Spleen (tissue), 7 donors: ENCODE results near the gene BACE2.

Experiments
- POLR2AphosphoS5 ChIP-seq, 3 donors: sonication (generic); formaldehyde crosslinking; IDR thresholded peaks; one replicate each; pipeline ENCODE4 v1.5.1; 2017; ENCODE audit warnings: antibody characterized with exemption in 3 of 3
- TF ChIP-seq, protein P1 (sequence below), 11 experiments: fragments of 200-600 bp in 7 of 11; fragments of 450-650 bp in 4 of 11; sonication (generic) in 4 of 11; IDR thresholded peaks in 8 of 11; conservative IDR thresholded peaks in 3 of 11; 1 replicate in 7 of 11; 2 replicates in 4 of 11; pipeline versions ENCODE4 v1.4.0 to v1.8.0; 2016 to 2021; ENCODE audit warnings: antibody characterized with exemption in 11 of 11, inconsistent platforms in 4 of 11, mild to moderate bottlenecking in 1 of 11
- donor health status: DM: no; HTN: no; CAD: no; lungs with moderate emphysema.
- donor health status: DM: no; HTN: no; CAD: no.
- donor health status: DM: no; HTN: no; CAD: no.

DNA sequence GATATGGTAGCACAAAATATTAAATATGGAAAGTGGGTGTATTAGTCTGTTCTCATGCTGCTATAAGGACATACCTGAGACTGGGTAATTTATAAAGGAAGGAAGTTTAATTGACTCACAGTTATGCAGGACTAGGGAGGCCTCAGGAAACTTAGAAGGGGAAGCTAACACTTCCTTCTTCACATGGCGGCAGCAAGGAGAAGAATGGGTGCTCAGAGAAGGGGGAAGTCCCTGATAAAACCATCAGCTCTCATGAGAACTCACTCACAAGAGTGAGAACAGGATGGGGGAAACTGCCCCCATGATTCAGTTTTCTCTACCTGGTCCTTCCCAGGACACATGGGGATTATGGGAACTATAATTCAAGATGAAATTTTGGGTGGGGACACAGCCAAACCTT is 15.8 kb upstream of the BACE2 start:
- TF ChIP-seq, protein P1, sequence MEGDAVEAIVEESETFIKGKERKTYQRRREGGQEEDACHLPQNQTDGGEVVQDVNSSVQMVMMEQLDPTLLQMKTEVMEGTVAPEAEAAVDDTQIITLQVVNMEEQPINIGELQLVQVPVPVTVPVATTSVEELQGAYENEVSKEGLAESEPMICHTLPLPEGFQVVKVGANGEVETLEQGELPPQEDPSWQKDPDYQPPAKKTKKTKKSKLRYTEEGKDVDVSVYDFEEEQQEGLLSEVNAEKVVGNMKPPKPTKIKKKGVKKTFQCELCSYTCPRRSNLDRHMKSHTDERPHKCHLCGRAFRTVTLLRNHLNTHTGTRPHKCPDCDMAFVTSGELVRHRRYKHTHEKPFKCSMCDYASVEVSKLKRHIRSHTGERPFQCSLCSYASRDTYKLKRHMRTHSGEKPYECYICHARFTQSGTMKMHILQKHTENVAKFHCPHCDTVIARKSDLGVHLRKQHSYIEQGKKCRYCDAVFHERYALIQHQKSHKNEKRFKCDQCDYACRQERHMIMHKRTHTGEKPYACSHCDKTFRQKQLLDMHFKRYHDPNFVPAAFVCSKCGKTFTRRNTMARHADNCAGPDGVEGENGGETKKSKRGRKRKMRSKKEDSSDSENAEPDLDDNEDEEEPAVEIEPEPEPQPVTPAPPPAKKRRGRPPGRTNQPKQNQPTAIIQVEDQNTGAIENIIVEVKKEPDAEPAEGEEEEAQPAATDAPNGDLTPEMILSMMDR (IDR thresholded peaks at IDR 0.05 in 8 of 11, conservative IDR thresholded peaks at IDR 0.05 in 3 of 11): no peak
- no peak for TF ChIP-seq POLR2AphosphoS5 (IDR thresholded peaks at IDR 0.05)
